Activated naive CD4-positive, alpha-beta T cell treated with anti-CD3 and anti-CD28 coated beads, Interleukin-2, amount 50 U/mL, for 72 hours (primary cell): Measurements from ENCODE around the gene SPATA17. TPM values are rescaled to one million over a fixed set of nuclear protein-coding genes. Genes with fewer than 3 reads are reported as not detected.
"Not testable (repeated sequence)": the region's sequence is repeated elsewhere in the genome, so short reads cannot be mapped to it uniquely, and the experiment has no call there.

Experiments used
- ATAC-seq, 2 donors: fragments of 150-1000 bp; cut with Tn5 transposase; 2 replicates each; pipeline ENCODE4 v1.10.0; 2021; ENCODE audit warnings: mild to moderate bottlenecking in 2 of 2, moderate library complexity in 2 of 2
- DNase-seq, 2 donors: peaks; one replicate each; pipeline ENCODE4 v3.0.0; 2021 to 2022; ENCODE audit warnings: low spot score in 2 of 2
- H3K27ac Mint-ChIP-seq, 2 donors: one replicate each; pipeline ENCODE4 v1.8.0; 2022; ENCODE audit warnings: mild to moderate bottlenecking in 2 of 2, mixed read lengths in 2 of 2
- H3K36me3 Mint-ChIP-seq, 2 donors: one replicate each; pipeline ENCODE4 v1.8.0; 2022; ENCODE audit warnings: mixed read lengths in 2 of 2
- H3K9me3 Mint-ChIP-seq, 2 donors: one replicate each; pipeline ENCODE4 v1.8.0; 2022; ENCODE audit warnings: mixed read lengths in 2 of 2
- total RNA-seq, 2 donors: library from RNA; stranded (reverse); gene quantifications; one replicate each; pipeline ENCODE4 v1.2.3, GENCODE V29; 2022

The SPATA17 gene
- total RNA-seq, result not detected

- Mint-ChIP-seq H3K36me3 (peaks cover 10 to 11% of the 10 kb centered on the region in 2 donors), H3K27ac (peak within 1 kb of the TSS; percentile 98 to 100), H3K9me3 (no peaks in the 10 kb centered on the region)
- DNase-seq (peak; percentile 68 to 77), ATAC-seq (peak; percentile 86 to 91)
Observed at GRCh38 chr1:217630711-217631591, at the start of gene SPATA17, which contains the start of gene GPATCH2. Gene SPATA17, plus strand, starts transcription at chr1:217631344. Its CDS starts 35 bp downstream, at chr1:217631379. Gene GPATCH2, minus strand, starts transcription at chr1:217631090. Its CDS starts 119 bp downstream, at chr1:217630971.

- not testable (repeated sequence) for H3K27ac Mint-ChIP-seq
Observed at GRCh38 chr1:217584286-217584811, 46.8 kb upstream of the SPATA17 start.

GRCh38 chr1:217585577-217585976 lies 45.6 kb upstream of the SPATA17 start:
- Mint-ChIP-seq H3K9me3 (no peaks in the 10 kb centered on the region), H3K27ac (no peak overlapping the region), H3K36me3 (peaks cover 0 to 7% of the 10 kb centered on the region in 2 donors)
- no peak for DNase-seq
- ATAC-seq, result no peak

More at GRCh38 chr1:217584286-217584811, 46.8 kb upstream of the SPATA17 start:
- not testable (repeated sequence) for ATAC-seq, H3K36me3 Mint-ChIP-seq, DNase-seq, H3K9me3 Mint-ChIP-seq

- no peaks in the 10 kb centered on the region for H3K36me3 Mint-ChIP-seq
- no peak for ATAC-seq
- H3K27ac Mint-ChIP-seq, result no peak overlapping the region
- DNase-seq, result no peak
- no peaks in the 10 kb centered on the region for H3K9me3 Mint-ChIP-seq
Observed at GRCh38 chr1:217586586-217586985, 44.6 kb upstream of the SPATA17 start.

- DNase-seq, result no peak
- Mint-ChIP-seq H3K36me3 (no peaks in the 10 kb centered on the region), H3K9me3 (no peaks in the 10 kb centered on the region), H3K27ac (no peak overlapping the region)
- ATAC-seq, result no peak
Observed at GRCh38 chr1:217590598-217590997, 40.5 kb upstream of the SPATA17 start.

GRCh38 chr1:217599154-217599553 lies 32.0 kb upstream of the SPATA17 start:
- DNase-seq (no peak), ATAC-seq (no peak)
- Mint-ChIP-seq H3K9me3 (no peaks in the 10 kb centered on the region), H3K36me3 (peaks cover 0 to 6% of the 10 kb centered on the region in 2 donors), H3K27ac (no peak overlapping the region)

- DNase-seq, result no peak
- Mint-ChIP-seq H3K9me3 (no peaks in the 10 kb centered on the region), H3K36me3 (peaks cover 0 to 11% of the 10 kb centered on the region in 2 donors), H3K27ac (no peak overlapping the region)
- no peak for ATAC-seq
Observed at GRCh38 chr1:217602380-217602779, 28.8 kb upstream of the SPATA17 start.

GRCh38 chr1:217605390-217605789 lies 25.8 kb upstream of the SPATA17 start:
- no peak for ATAC-seq
- Mint-ChIP-seq H3K27ac (no peak overlapping the region), H3K9me3 (no peaks in the 10 kb centered on the region), H3K36me3 (peaks cover 0 to 5% of the 10 kb centered on the region in 2 donors)
- DNase-seq, result no peak

GRCh38 chr1:217614200-217614712 lies 16.9 kb upstream of the SPATA17 start:
- Mint-ChIP-seq H3K27ac (no peak overlapping the region), H3K36me3 (peaks cover 14 to 15% of the 10 kb centered on the region in 2 donors), H3K9me3 (no peaks in the 10 kb centered on the region)
- no peak for DNase-seq
- no peak for ATAC-seq

GRCh38 chr1:217617126-217617525 lies 14.0 kb upstream of the SPATA17 start:
- H3K36me3 Mint-ChIP-seq, result peaks cover 20 to 22% of the 10 kb centered on the region in 2 donors
- H3K9me3 Mint-ChIP-seq, result no peaks in the 10 kb centered on the region
- no peak overlapping the region for H3K27ac Mint-ChIP-seq
- DNase-seq, result no peak
- ATAC-seq, result no peak

- Mint-ChIP-seq H3K9me3 (no peaks in the 10 kb centered on the region), H3K27ac (peak overlapping the region in 1 of 2 donors; percentile 2), H3K36me3 (peaks cover 20 to 27% of the 10 kb centered on the region in 2 donors)
- ATAC-seq, result peak; percentile 98 to 99
- DNase-seq, result no peak
Observed at GRCh38 chr1:217620814-217621213, 10.3 kb upstream of the SPATA17 start.

GRCh38 chr1:217622042-217622441 lies 9.1 kb upstream of the SPATA17 start:
- peak in 1 of 2 donors; percentile 69 for ATAC-seq
- Mint-ChIP-seq H3K27ac (no peak overlapping the region), H3K36me3 (peaks cover 13 to 22% of the 10 kb centered on the region in 2 donors), H3K9me3 (no peaks in the 10 kb centered on the region)
- DNase-seq, result no peak

GRCh38 chr1:217626321-217626720 lies 4.8 kb upstream of the SPATA17 start:
- peak; percentile 67 to 71 for ATAC-seq
- peaks cover 8 to 21% of the 10 kb centered on the region in 2 donors for H3K36me3 Mint-ChIP-seq

GRCh38 chr1:217627431-217627830 lies 3.7 kb upstream of the SPATA17 start:
- DNase-seq (no peak), ATAC-seq (no peak)
- peaks cover 10 to 21% of the 10 kb centered on the region in 2 donors for H3K36me3 Mint-ChIP-seq
- no peak overlapping the region for H3K27ac Mint-ChIP-seq
- H3K9me3 Mint-ChIP-seq, result no peaks in the 10 kb centered on the region

More at GRCh38 chr1:217626321-217626720, 4.8 kb upstream of the SPATA17 start:
- no peak overlapping the region for H3K27ac Mint-ChIP-seq
- no peak for DNase-seq
- no peaks in the 10 kb centered on the region for H3K9me3 Mint-ChIP-seq

GRCh38 chr1:217642455-217642854 lies 11.3 kb downstream of the SPATA17 start:
- peaks cover 0 to 4% of the 10 kb centered on the region in 2 donors for H3K36me3 Mint-ChIP-seq
- DNase-seq (no peak), ATAC-seq (no peak)
- H3K9me3 Mint-ChIP-seq, result no peaks in the 10 kb centered on the region
- no peak overlapping the region for H3K27ac Mint-ChIP-seq

- DNase-seq (no peak), ATAC-seq (no peak)
- Mint-ChIP-seq H3K36me3 (no peaks in the 10 kb centered on the region), H3K27ac (no peak overlapping the region), H3K9me3 (no peaks in the 10 kb centered on the region)
Observed at GRCh38 chr1:217647791-217648190, 16.6 kb downstream of the SPATA17 start.

GRCh38 chr1:217650674-217651073 lies 19.5 kb downstream of the SPATA17 start:
- no peaks in the 10 kb centered on the region for H3K9me3 Mint-ChIP-seq
- ATAC-seq (no peak), DNase-seq (no peak)
- no peaks in the 10 kb centered on the region for H3K36me3 Mint-ChIP-seq
- no peak overlapping the region for H3K27ac Mint-ChIP-seq
